Measurements from ENCODE around the gene TREX2.

Gene TREX2

DNA sequence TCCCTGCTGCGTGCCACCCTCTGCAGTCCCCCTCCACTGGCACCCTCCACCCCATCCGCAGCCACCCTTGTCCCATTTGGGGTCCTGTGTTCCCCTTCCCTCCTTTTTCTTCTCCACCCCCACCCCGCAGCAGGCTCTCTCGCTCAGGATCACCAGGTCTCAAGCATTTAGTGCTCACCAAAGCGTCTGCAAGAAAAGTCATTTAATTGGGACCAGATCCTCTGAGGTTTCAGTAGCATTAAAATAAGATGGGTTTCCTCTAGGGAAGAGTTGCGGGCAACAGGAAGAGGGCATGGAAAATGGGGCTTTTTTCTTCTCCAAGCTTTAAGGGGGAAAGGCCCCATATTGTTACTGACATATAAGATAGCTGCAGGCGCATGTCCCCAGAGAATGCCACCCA is 29.4 kb upstream of the TREX2 start:
- no peak for DNase-seq

DNA sequence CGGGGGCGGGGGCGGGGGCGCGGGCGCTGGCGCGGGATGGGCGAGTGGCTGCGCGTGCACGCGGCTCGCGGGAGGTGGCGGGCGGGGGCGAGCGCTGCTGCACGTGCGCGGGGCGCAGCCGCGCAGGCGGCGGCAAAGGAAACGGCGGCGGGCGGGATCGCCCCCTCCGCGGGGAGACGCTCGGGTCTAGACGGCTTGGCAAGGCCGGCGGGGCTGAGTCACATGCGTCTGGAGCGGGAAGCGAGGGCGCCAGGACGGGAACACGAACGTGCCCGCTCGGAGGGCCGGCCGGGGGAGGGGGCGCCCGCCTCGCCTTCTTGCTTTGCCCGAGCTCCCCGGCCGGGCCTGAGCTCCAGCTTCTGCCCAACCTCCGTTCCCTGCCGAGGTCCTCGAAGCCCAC is 28.9 kb upstream of the TREX2 start:
- DNase-seq = peak; percentile 51

DNA sequence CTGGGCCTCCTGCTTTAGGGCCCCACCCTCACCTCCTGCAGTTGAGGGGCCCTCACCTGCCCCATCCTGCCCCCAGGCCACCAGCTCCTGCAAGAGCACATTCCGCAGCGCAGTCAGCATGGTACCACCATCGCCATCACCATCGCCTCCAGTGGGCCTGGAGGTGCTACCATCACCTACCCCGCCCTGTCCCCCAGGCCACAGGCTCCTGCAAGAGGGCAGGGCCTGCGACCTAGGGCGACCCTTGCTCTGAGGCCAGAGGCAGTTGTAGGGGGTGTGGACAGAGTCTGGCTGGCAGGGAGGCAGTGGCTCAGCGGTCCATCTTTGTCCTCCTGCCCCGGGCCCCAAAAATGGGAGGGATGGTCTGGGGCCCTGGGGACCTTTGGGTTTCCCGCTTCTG is 28.4 kb upstream of the TREX2 start:
- no peak for DNase-seq

DNA sequence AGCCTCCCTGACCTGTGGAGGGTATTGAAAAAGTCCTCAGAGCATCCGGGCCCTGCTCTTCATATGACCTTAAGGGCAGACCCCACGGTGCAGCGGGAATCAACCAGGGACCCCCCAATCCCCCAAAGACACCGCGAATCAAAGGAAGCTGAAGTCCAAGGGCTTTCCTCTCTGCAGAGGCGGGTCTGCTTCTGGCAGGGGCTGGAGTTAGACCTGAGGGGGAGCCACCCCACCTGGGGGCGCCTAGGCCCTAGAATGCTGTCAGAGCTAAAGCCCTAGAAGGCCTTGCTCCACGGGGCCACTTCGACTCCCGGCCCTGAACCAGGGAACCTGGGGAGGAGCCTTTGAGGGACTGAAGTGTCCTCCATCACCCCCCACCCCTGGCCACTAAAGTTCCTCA is 27.3 kb upstream of the TREX2 start:
- DNase-seq = no peak

DNA sequence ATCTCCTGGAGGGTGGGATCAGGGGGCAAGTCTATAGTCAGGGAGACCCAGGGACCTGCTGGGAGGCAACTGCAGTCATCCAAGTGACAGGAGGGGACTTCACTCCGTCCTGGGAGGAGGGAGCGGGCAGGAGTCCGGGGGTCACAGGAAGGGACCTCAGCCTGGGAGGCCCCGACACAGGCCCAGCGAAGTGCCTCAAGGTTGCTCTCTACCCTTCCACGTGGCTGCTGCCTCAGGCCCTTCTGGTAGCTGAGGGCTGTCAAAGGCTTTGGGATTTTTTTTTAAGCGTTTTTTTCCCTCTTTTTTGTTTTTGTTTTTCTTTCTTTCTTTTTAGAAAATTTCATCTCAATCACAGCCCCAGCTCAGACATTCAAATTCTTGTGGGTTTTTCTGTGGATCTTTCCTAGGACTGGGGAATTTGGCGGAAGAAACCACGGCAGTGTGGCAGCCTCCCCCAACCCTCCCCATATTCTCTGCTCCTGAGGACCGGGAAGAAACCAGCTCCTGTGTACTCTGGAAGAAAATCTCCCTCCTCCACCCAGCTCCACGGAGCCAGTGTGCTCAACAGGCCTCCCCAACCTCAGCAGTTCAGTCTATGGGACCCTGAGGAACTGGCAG is 25.9 kb upstream of the TREX2 start:
- no peak for DNase-seq

DNA sequence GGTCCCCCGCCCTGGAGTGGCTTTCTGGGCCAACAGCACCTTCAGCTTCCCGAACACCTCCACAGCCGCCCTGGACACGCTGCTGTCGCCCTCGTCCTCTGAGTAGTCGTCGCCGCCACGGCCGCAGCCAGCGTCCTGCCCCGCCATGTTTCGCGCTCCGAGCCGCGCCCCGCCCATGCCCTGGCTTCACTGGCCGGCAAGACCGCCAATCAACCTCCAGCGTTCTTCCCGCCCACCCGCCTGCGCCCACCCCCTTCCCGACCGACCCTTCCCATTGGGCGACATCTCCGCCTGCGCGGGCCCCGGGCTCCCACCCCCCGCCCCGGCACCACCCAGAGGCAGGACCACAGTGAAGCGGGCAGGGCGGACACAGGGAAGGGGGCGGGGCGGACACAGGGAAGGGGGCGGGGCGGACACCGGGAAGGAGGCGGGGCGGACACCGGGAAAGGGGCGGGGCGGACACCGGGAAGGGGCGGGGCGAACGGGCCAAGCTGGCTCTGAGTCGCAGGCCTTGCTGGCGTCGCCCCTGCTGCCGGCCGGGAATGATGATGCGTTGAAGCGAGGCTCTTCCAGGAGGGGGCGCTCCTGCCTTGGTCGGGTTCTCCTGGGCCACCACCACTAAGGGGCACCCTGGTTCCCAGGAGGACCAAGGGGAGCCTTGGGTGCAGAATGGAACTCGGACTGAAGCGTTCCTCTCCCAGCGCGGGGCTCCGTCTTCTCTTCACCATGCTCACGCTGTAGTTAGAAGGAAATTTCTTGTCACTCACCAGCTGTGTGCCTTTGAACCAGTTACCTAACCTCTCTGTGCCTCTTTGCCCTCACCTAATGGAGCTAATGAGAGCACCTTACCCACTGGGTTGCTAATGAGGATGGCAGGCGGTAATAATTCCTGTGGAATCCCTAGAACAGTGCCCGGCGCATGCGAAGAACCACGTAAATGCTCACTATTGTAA is 24.8 kb upstream of the TREX2 start, which contains the start of gene HAUS7:
TSS of gene HAUS7 (minus strand) at position 166 of the 953 bp plus-strand sequence. CDS start at position 147, 19 bp downstream.
- DNase-seq = peak; percentile 93

DNA sequence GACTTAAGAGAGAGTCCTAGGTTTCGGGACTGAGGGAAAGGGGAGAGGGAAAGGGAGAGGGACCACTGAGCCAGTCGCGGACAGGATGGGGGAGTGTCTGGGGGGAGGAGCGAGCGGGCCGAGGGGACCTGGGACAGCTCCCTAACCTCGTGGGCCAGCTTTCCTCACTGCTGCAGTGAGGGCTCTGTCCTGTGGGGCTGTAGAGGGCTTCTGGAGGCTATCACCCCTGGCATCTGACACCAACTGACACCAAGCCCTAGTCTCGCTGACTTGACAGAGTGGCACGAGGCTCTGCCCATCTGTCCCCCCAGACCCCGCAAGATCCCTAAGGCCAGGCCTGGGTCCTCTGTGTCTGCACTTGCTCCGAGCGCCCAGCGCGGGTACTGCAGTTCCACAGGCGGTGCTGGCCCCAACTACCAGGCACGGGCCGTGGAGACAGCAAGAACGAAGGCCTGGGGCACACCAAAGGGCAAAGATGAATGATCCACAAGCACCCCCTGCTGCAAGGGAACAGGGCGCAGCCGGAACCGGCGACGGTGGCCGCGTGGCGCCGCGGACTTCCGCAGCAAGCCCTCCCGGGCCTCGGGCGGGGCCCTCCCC is 24.1 kb upstream of the TREX2 start:
- peak; percentile 70 for DNase-seq

DNA sequence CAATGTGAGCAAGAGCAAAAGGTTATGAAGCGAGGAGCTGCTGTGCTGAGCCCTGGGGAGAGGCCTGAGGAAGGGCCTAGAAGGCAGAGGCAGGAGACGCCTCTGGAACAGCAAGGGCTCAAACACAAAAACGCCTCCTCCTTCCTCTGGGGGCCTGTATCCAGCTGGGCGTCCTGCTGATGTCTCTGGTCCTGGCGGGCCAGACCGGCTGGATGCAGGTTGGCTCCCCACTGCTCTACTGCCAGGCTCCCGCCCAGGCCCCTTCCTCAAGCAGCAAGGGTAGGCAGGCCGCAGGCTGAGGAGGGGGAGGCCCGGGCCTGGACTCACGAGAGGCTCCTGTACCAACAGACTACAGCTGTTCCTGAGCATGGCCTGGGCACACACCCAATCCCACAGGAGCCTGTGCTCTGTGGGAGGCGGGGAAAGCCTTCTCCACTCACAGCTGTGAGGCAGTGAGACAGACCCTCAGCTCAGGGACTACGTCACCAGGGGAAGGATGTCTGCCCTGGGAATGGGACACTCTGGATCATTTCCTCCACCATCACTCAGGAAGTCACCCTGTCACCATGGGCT is 22.2 kb upstream of the TREX2 start:
- DNase-seq = peak; percentile 40

DNA sequence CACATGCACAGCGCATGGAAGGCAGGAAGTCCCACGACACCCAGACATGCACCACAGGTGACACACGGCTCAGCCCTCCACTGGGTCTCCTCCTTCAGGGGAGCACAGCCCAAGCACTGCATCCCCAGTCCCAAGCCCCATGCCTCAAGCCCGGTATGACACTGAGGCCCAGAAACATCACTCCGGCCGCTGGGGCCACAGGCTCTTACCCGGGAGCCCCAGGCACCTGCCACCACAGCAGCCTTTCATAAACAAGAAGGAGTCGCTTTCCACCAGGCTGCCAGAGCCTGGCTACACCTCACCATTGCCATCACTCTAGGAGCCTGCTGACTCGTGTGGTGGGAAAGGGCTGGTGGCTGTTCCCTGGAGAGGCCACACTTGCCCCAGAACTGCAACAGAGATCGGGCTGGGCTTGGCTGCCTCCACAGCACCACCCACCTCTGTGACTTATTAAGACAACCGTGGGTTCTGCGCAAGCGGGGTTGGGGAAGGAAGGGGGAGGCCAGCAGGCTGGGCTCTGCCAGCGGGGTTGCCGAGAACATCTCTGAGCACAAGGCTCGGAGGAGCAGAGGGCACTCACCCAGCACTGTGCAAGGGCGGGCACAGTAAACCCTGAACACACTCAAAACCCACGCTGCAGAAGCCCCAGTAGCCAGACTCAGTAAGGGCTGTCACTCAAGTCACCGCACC is 20.0 kb upstream of the TREX2 start:
- DNase-seq = no peak

DNA sequence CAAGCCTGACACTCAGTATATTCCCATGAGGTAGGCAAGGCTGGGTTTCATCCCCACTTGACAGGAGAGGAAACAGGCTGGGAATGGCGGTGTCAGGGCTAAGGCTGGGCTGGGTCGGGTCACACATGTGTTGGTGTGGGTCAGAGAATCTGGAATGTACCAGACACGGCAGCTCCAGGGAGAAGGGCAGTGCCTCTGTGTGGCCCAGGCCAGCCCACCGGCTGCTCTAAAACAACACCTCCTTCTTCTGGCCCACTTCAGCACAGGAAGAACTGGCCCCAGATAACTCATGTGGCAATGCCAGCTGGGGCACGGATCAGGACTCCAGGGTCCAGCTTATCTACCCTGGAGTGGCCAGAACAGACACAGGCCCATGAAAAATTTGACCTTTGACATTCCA is 18.3 kb upstream of the TREX2 start:
- DNase-seq = no peak

DNA sequence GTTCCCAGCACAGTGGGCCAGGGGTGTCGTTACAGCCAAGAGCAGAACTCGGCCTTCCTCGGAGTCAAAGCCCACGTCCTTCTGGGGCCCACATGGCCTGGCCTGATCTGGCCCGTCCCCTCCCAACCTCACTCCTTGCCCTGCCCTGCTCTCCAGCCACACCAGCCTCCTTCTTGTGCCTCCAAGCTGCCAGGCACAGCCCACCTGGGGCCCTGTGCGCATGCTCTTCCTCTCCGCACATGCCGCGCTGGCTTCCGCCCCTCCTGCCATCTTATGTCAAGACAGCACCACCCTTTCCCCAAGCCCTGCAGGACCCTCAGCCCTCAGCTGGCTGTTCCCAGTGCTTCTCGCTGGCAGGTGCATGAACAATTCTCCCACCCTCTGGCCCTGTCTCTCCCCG is 17.7 kb upstream of the TREX2 start:
- no peak for DNase-seq

DNA sequence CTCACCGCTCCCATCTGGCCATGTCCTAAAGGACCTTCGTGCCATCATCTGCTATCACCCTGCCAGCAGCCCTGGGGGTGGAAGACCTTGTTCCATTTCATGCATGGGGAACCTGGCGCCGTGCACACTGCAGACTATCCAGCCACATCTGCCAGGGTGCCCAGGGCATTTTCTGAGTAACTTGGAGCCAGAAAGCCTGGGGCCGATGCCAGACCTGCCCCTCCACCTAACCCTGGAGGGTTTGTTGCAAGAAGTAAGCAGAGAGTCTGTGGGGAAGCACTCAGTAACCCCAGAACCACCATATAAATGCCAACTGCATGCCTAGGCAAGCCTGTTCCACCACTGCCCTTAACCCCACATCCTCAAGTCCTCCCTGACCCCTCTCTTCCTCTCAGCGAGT is 17.2 kb upstream of the TREX2 start:
- no peak for DNase-seq

DNA sequence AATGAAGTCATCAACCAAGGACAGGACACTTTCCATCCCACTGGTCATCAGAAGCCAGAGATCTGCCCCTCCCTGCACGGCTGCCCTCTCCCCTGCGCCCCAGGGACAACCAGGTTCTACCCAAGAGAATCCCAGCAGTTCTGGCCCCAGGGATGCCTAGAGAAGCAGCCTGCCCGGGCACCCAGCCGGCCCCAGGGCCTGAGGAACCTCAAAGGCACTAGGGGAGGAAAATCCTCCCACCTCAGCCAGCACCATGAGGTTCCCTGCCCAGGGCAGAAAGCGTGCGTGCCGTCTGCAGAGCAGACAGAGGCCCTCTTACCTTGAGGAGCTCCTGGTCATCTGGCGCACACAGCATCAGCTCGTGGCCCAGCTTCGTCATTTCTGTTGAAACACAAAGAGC is 16.4 kb upstream of the TREX2 start:
- no peak for DNase-seq

DNA sequence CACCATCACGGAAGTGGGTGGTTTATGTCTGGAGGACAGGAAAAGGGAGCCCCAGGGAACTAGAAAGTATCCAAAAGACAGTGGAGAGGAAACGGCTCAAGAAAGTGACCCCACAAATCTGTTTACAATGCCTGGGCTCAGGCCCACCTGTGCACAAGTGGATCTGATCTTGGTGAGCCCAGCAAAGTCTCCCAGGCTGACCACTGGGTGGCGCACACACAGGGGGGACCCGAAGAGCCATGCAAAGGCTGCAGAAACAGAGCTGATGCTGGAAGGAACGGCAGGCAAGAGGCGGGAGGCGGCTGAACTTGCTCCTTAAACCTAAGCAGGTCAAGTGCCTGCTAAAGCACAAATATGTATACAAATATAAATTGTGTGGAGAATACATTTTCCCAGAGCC is 15.0 kb upstream of the TREX2 start:
- peak; percentile 45 for DNase-seq

DNA sequence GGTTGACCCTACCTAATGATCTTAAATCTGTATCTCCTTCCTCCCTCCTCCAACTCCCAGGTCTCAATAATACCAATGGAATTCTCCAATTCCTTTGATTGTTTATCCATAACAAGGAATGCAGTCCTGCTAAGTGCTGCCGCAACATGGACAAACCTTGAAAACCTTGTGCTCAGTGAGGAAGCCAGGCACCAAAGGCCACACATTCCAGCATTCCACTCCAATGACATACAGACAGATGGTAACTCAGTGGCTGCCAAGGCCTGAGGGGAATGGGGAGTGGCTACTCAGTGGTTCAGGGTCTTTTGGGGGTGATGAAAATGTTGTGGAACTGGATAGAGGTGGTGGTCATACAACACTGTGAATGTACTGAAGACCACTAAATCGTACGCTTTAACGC is 14.1 kb upstream of the TREX2 start:
- no peak for DNase-seq

DNA sequence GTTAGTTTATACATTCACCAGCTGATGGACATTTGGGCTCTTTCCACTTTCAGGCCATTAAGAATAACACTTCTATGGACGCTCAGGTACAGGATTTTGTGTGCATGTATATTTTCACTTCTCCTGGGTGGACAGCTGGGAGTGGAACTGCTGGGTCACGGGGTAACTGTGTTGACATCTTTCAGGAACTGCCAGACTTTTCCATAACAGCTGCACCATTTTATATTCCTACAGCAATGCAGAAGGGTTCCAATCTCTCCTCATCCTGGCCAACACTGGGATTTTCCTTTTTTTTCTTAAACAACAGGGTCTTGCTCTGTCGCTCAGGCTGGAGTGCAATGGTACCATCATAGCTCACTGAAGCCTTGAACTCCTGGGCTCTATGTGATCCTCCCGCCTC is 12.6 kb upstream of the TREX2 start:
- no peak for DNase-seq

DNA sequence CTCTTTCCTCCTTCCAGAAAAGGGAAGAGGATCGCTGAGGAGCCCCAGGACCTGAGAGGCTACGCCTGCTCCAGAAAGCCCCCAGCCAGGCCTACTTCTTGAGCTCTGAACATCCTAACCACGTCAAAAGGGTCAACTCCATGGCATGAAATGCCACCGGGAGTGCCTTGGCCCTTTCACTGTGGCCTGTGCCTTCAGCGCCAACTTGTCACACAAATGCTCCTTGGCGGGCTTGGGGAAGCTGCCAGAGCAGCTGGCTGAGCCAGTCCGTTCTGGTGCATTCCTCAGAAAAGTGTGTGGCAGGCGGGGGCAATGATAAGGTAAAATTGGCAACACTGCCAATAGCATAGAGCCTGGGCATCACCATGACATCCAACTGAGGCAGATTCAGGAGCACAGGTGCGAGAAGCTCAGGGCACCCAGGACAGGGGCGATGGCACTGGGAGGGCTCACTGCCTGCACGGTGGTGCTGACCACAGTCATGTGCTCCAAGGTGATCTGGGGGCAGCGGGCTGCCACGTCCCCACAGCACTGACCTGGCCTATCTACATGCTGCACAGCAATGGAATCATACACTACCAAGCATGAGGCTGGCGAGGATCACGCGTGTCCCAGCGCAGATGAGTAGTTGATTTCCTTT is 12.1 kb upstream of the TREX2 start:
- DNase-seq = no peak

DNA sequence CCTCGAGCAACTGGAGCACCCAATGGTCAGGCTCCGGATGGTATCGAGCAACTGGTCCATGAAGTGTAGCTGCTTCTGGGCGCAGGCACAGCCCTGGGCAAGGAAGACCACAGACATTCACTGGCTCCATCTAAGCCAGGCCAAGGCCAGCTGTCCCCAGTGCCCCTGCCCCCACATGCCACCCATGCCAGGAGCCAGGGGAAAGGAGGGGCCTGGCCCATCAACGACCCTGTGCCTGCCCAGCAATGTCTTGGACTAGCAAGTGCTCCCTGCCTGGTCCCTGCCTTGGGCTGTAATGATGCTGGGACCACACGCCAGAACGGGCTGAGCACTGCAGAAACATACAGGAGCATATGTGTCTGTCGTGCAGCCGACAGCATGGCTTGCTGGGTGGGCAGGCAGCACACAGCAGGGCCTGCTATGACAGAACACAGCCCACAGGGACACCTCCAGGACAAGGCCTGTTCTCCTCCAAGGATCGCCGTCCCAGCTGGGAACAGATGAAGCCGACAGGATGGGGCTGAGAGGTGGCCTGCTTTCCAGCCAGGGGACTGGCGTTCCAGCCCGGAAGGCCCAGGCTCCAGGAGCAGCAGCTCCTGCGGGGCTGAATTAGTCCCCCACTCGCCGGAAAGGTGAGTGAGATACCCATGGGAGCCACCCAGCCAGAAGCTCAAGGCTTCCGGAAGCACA is 11.4 kb upstream of the TREX2 start:
- DNase-seq = no peak

DNA sequence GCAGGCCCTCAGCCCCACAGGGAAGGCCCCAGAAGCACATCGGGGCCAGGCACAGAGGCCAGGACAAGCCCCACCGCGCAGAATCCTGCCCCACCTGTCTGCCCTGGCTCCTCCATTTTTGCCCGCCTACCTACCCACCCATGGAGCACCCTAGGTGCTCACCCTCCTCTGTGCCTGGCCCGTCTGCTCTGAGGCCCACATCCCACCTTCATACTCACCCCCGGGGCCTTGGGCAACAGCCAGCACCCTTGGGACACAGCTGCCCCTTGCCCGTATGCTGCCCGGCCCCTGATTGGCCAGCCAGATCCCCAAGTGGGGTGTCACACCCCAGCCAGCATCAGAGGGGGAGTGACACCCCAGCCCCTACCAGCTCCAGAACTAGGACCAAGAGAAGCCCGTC is 10.8 kb upstream of the TREX2 start:
- DNase-seq = no peak

DNA sequence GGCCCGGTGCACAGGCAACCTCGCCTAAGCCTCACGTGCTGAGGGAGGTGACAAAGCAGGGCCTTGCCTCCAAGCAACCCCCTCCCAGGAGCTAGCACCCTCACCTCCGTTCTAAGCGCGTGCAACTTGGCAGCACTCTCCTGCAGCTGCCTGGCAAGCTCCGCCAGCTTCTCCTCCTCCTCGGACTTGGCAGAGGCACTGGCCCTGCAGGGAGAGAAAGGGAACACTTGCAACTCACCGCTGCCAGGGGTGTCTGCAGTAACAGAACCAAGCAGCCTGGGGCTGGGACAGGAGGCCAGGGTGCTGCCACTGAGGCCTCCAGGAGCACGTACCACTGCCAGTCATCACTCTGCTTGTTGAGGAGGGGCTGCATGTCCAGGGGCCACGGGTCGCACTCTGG is 10.3 kb upstream of the TREX2 start:
- DNase-seq = no peak

DNA sequence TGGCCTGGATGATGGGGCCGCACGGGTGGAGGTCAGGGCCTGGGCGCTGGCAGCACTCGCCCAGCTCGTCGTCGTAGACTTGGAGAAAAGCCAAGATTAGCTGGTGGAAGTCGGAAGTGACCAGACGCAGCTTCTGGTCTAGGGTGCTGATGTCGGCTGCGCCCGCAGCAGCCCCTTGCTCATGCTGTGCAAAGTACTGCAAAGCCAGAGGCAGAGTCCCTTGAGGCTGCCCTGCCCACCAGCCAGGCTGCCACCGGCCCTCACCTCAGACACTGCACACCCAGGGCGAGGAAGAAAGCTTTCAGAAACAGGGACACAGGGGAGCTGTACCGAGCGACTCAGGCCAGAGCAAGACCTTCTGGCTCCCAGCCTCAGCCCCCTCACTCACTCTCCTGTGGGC is 9.7 kb upstream of the TREX2 start:
- no peak for DNase-seq

Data from NCI-H69 (cell line).